GM19099 (cell line): ENCODE data around the gene PARP6.

Experiments
- POLR2A ChIP-seq: IDR thresholded peaks from 3 replicates; pipeline ENCODE4 v1.6.1; 2011; ENCODE audit warnings: low read depth; ENCODE audit not compliant: insufficient read length; ENCODE audit errors: extremely low read depth

Gene PARP6

GRCh38 chr15:72289597-72290325 lies 17.4 kb upstream of the PARP6 start:
- no peak for TF ChIP-seq POLR2A

GRCh38 chr15:72288796-72289596 lies 16.6 kb upstream of the PARP6 start:
- TF ChIP-seq POLR2A = no peak

- TF ChIP-seq POLR2A = no peak
Measured at GRCh38 chr15:72285927-72286516, 13.7 kb upstream of the PARP6 start.

GRCh38 chr15:72285402-72285801 lies 13.0 kb upstream of the PARP6 start:
- no peak for TF ChIP-seq POLR2A

GRCh38 chr15:72284781-72285180 lies 12.4 kb upstream of the PARP6 start:
- no peak for TF ChIP-seq POLR2A

- TF ChIP-seq POLR2A = no peak
Measured at GRCh38 chr15:72281713-72282112, 9.4 kb upstream of the PARP6 start.

GRCh38 chr15:72280751-72281150 lies 8.4 kb upstream of the PARP6 start:
- TF ChIP-seq POLR2A = no peak

GRCh38 chr15:72278737-72279136 lies 6.4 kb upstream of the PARP6 start:
- no peak for TF ChIP-seq POLR2A

GRCh38 chr15:72276326-72276700 lies 4.0 kb upstream of the PARP6 start:
- TF ChIP-seq POLR2A = no peak

GRCh38 chr15:72272997-72273352 lies 621 bp upstream of the PARP6 start:
- TF ChIP-seq POLR2A = peak; percentile 16

- no peak for TF ChIP-seq POLR2A
Measured at GRCh38 chr15:72271895-72272212, 500 bp downstream of the PARP6 start.

- TF ChIP-seq POLR2A = no peak
Measured at GRCh38 chr15:72271221-72271620, 1.1 kb downstream of the PARP6 start.

GRCh38 chr15:72269739-72270138 lies 2.6 kb downstream of the PARP6 start:
- no peak for TF ChIP-seq POLR2A

GRCh38 chr15:72265031-72265430 lies 7.3 kb downstream of the PARP6 start:
- no peak for TF ChIP-seq POLR2A

GRCh38 chr15:72252663-72253299 lies 19.6 kb downstream of the PARP6 start:
- TF ChIP-seq POLR2A = no peak
